ENCODE data around the gene HARS1. TPM values are rescaled to one million over a fixed set of nuclear protein-coding genes. Genes with fewer than 3 reads are reported as not detected.
A peak's percentile ranks its signal among the peaks of the same experiment; 100 is the strongest.
"Not testable (repeated sequence)": the region's sequence is repeated elsewhere in the genome, so short reads cannot be mapped to it uniquely, and the experiment has no call there.

HARS1 gene
- total and polyA plus RNA-seq, 8 donors: 36.2 to 82.8 (median 72.9) TPM

DNA sequence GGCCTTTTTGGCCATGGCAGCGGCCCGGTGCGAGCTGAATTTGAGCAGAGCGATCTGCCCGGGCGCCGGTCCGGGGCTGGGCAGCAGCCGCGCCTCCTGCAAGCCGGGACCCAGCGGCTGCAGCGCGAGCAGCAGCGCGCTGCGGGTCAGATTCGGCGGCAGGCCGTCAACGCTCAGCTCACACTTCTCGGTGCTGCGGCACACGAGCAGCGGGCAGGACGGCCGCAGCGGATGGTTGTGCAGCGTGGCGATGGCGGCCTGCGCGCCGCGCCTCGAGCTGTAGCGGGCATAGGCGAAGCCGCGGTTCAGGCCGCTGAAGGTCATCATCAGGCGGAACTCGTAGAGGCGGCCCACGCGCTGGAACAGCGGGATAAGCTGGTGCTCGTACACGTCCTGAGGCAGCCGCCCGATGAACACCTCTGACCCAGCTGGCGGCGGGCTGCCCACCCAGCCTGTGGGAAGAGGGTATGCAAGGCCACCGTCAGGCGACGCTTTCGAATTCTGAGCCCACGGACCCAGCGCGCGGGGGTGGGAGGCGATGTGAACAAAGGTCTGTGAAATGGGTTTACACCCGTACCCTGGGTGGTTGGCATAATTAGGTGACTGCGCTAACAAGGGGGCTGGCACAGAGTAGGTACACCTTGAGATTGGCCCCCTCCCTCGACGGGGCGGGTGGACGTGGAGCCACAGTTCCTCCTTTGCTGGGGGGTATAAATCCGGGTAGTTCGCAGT, 18.5 kb downstream of the HARS1 start:
- DNase-seq: no peak
- peak; percentile 33 for ATAC-seq
- no peak overlapping the region for H3K27ac ChIP-seq
- intact Hi-C loops (cut with DNase I): no loop called here
- H3K4me1 ChIP-seq: no peaks in the 10 kb centered on the region
- H3K27me3 ChIP-seq: no peaks in the 10 kb centered on the region
- H3K9me3 ChIP-seq: no peaks in the 10 kb centered on the region
- H3K36me3 ChIP-seq: peaks cover 0 to 99% of the 10 kb centered on the region in 2 donors
- TF ChIP-seq, protein P1, sequence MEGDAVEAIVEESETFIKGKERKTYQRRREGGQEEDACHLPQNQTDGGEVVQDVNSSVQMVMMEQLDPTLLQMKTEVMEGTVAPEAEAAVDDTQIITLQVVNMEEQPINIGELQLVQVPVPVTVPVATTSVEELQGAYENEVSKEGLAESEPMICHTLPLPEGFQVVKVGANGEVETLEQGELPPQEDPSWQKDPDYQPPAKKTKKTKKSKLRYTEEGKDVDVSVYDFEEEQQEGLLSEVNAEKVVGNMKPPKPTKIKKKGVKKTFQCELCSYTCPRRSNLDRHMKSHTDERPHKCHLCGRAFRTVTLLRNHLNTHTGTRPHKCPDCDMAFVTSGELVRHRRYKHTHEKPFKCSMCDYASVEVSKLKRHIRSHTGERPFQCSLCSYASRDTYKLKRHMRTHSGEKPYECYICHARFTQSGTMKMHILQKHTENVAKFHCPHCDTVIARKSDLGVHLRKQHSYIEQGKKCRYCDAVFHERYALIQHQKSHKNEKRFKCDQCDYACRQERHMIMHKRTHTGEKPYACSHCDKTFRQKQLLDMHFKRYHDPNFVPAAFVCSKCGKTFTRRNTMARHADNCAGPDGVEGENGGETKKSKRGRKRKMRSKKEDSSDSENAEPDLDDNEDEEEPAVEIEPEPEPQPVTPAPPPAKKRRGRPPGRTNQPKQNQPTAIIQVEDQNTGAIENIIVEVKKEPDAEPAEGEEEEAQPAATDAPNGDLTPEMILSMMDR (IDR thresholded peaks at IDR 0.05): no peak
- no peak overlapping the region for H3K4me3 ChIP-seq

DNA sequence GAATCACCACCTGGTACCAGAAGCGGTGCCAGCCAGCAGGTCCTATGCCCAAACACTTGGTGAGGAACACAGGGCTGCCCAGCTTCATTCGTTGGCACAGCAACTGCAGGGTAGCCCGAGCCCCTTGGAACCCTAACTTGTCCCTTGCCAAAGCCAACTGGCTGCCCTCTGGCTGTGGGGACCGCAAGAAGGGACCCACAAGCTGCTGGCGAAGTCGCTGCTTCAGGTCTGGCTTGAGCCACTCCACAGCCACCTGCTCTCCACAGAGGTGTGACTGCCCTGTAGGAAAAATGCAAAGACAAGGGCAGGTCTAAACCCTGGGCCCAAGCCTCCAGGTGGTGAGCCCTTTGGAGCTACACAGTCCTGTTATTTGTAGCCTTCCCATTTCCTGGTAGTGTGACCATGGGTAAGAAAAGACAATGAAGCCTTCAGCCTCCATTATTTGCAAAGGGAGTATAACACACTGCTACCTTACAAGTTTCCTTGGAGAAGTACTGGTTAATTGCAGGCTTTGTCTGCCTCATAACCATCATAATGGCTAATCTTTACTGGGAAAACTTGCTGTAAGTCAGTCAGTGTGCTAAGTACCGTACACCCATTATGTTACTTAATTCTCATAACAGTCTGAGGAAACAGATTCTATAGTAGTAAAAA, 19.6 kb downstream of the HARS1 start:
- Histone ChIP-seq H3K27me3 (no peaks in the 10 kb centered on the region), H3K36me3 (peaks cover 0 to 89% of the 10 kb centered on the region in 2 donors), H3K4me3 (no peak overlapping the region), H3K4me1 (peaks cover under 1 to 9% of the 10 kb centered on the region in 2 donors), H3K9me3 (no peaks in the 10 kb centered on the region), H3K27ac (no peak overlapping the region)
- intact Hi-C loops (cut with DNase I): no loop called here
- TF ChIP-seq, protein P1 (IDR thresholded peaks at IDR 0.05): no peak
- no peak for DNase-seq
- ATAC-seq: no peak

DNA sequence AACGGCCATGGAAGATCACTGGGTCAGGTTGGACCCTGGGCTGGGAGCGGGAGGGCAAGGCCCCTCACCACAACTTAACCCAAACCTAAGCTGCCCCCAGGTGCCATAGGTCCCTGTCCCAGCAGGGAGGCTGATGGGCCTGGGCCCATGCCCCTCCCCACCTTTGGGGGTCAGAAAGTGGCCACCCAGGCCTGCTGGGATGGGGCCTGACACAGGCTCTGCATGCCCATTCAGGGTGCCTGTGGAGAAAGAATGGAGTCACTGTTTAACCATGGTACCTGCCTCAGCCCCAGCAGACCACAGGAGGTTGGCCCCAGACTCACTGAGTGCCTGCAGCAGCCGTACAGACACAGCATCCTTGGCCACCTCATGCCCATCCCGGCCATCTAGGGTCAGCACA, 20.1 kb downstream of the HARS1 start:
- peaks cover 0 to 83% of the 10 kb centered on the region in 2 donors for H3K36me3 ChIP-seq
- intact Hi-C loops (cut with DNase I); H3K27me3 ChIP-seq; DNase-seq; H3K9me3 ChIP-seq; H3K27ac ChIP-seq; H3K4me3 ChIP-seq; ATAC-seq: not testable (repeated sequence)
- H3K4me1 ChIP-seq: peaks cover 6 to 15% of the 10 kb centered on the region in 2 donors

DNA sequence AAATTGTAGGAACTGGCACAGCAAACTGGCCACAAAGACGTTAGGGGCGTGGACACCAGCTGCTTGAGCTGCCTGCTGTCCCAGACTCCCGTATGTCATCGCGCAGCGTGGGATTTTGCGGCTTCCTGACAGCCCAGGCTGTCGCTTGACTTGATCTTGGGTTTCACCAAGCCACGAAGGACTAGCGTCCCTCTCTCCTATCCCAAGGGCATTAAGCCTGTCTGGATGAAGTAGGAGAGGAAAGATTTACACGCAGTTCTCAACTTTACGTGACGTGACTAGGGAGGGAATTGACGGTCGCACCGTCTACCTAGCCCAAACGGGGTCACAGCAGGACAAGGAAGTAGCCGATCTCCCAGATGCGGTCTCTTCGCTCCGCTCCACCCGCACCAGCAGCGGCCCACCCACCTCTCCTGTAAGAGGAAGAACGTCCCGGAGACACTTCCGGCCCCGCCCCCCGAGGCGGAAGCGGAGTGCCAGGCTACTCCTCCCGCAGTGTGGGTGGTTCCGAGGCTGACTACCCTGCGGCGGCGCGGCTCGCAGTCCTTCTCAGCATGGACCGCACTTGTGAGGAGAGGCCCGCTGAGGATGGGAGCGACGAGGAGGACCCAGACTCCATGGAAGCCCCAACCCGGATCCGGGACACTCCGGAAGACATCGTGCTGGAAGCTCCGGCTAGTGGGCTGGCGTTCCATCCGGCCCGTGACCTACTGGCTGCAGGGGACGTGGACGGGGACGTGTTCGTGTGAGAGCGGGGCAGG, 26.6 kb downstream of the HARS1 start, which contains the start of gene WDR55:
Gene WDR55 (plus strand): TSS at position 546 of the 761 bp plus-strand sequence. CDS start 9 bp downstream, at position 555.
- H3K27me3 ChIP-seq: no peaks in the 10 kb centered on the region
- DNase-seq: peak; percentile 94 to 100 (median 96)
- no peaks in the 10 kb centered on the region for H3K9me3 ChIP-seq
- peaks cover 15 to 31% of the 10 kb centered on the region in 2 donors for H3K4me1 ChIP-seq
- TF ChIP-seq, protein P1 (IDR thresholded peaks at IDR 0.05): no peak
- peak within 1 kb of the TSS; percentile 71 to 87 for H3K4me3 ChIP-seq
- peak; percentile 99 for ATAC-seq
- H3K27ac ChIP-seq: peak within 1 kb of the TSS; percentile 93 to 98
- intact Hi-C loops (cut with DNase I): no loop called here
- H3K36me3 ChIP-seq: peaks cover 0 to 55% of the 10 kb centered on the region in 2 donors

DNA sequence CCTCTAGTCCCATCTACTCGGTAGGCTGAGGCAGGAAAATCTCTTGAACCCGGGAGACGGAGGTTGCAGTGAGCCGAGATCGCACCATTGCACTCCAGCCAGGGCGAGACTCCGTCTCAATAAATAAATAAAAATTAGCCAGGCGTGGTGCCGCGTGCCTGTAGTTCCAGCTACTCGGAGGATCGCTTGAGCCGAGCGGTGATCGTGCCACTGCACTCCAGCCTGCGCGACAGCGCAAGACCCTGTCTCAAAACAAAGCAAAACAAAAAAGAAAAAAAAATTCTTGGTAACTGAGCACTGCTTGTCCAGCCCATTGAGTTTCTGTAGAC, 27.2 kb downstream of the HARS1 start:
- DNase-seq: no peak
- Histone ChIP-seq H3K9me3 (no peaks in the 10 kb centered on the region), H3K27me3 (no peaks in the 10 kb centered on the region), H3K4me1 (peaks cover 15 to 31% of the 10 kb centered on the region in 2 donors), H3K4me3 (peak overlapping the region; percentile 71 to 87), H3K27ac (peak overlapping the region; percentile 93 to 98), H3K36me3 (peaks cover 0 to 55% of the 10 kb centered on the region in 2 donors)
- TF ChIP-seq, protein P1 (IDR thresholded peaks at IDR 0.05): no peak
- intact Hi-C loops (cut with DNase I): no loop called here
- peak; percentile 32 for ATAC-seq

DNA sequence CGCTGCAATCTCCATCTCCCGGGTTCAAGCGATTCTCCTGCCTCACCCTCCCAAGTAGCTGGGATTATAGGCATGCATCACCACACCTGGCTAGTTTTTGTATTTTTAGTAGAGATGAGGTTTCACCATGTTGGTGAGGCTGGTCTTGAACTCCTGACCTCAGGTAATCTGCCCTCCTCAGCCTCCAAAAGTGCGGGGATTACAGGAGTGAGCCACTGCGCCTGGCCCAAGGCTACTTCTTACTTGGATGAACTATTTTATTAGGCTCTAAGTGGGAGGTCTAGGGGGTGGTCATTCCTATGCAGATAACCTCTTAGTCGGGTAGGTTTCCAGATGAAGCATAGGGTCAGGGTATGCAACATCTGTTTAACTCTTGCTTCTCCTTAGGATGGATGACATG, 30.8 kb downstream of the HARS1 start:
- intact Hi-C loops (cut with DNase I); DNase-seq: not testable (repeated sequence)
- peaks cover 7 to 78% of the 10 kb centered on the region in 2 donors for H3K36me3 ChIP-seq

More for the DNA sequence above, 30.8 kb downstream of the HARS1 start:
- H3K27ac ChIP-seq, ATAC-seq, H3K9me3 ChIP-seq, H3K4me1 ChIP-seq, H3K4me3 ChIP-seq, H3K27me3 ChIP-seq: not testable (repeated sequence)

All from left lung (tissue), 10 donors.